ENCODE data around the gene NDOR1.
A peak's percentile ranks its signal among the peaks of the same experiment; 100 is the strongest.
"Not testable (repeated sequence)": the region's sequence is repeated elsewhere in the genome, so short reads cannot be mapped to it uniquely, and the experiment has no call there.

Gene NDOR1

GRCh38 chr9:137245450-137246421, 40.2 kb downstream of the NDOR1 start:
- DNase-seq = no peak

GRCh38 chr9:137247135-137247915, 41.8 kb downstream of the NDOR1 start:
- DNase-seq = no peak

GRCh38 chr9:137247916-137248175, 42.3 kb downstream of the NDOR1 start:
- no peak for DNase-seq

GRCh38 chr9:137250329-137251193, 45.1 kb downstream of the NDOR1 start:
- no peak for DNase-seq

- no peak for DNase-seq
Measured at GRCh38 chr9:137251194-137251461, 45.6 kb downstream of the NDOR1 start, which contains the start of gene STPG3. STPG3 (plus strand) TSS chr9:137251286; CDS start chr9:137251287, 1 bp downstream.

GRCh38 chr9:137251490-137252268, 46.2 kb downstream of the NDOR1 start:
- DNase-seq = no peak

- DNase-seq = no peak
Measured at GRCh38 chr9:137252555-137253506, 47.3 kb downstream of the NDOR1 start.

GRCh38 chr9:137253717-137254623, 48.5 kb downstream of the NDOR1 start:
- DNase-seq = no peak

GRCh38 chr9:137254624-137255447, 49.3 kb downstream of the NDOR1 start, which contains the start of gene NELFB:
NELFB (plus strand) TSS chr9:137255327.
- peak; percentile 96 for DNase-seq

- no peak for DNase-seq
Measured at GRCh38 chr9:137255448-137256114, 50.1 kb downstream of the NDOR1 start.

- DNase-seq = no peak
Measured at GRCh38 chr9:137256362-137256761, 50.9 kb downstream of the NDOR1 start.

- no peak for DNase-seq
Measured at GRCh38 chr9:137256856-137257255, 51.4 kb downstream of the NDOR1 start.

- DNase-seq = not testable (repeated sequence)
Measured at GRCh38 chr9:137262173-137262908, 56.8 kb downstream of the NDOR1 start.

- DNase-seq = no peak
Measured at GRCh38 chr9:137262909-137263285, 57.4 kb downstream of the NDOR1 start.

- DNase-seq = no peak
Measured at GRCh38 chr9:137263506-137263905, 58.0 kb downstream of the NDOR1 start.

- DNase-seq = no peak
Measured at GRCh38 chr9:137264067-137264466, 58.6 kb downstream of the NDOR1 start.

GRCh38 chr9:137265496-137266161, 60.1 kb downstream of the NDOR1 start:
- no peak for DNase-seq
